Adrenal gland (tissue), 12 donors: ENCODE data around the gene POU2F3. TPM values are rescaled to one million over a fixed set of nuclear protein-coding genes. Genes with fewer than 3 reads are reported as not detected.

Experiments
- DNase-seq, 7 donors: peaks; one replicate each; pipeline ENCODE4 v3.0.0-alpha.2; 2019 to 2020
- H3K27ac ChIP-seq, 5 donors: fragments of 200-600 bp; sonication (generic) in 4 of 5; 1 replicate in 3 of 5; 2 replicates in 2 of 5; pipeline versions ENCODE4 v1.5.1 to v1.8.0; 2016 to 2020; ENCODE audit warnings: mild to moderate bottlenecking in 1 of 5
- H3K27me3 ChIP-seq: fragments of 200-600 bp; 2 replicates; pipeline ENCODE4 v1.8.0; 2021
- H3K36me3 ChIP-seq, 2 donors: fragments of 200-600 bp; replicated peaks in 1 of 2; 1 replicate in 1 of 2; 2 replicates in 1 of 2; pipeline versions ENCODE4 v1.5.1 to v1.8.0; 2018 to 2022
- H3K4me1 ChIP-seq, 2 donors: fragments of 200-600 bp; replicated peaks in 1 of 2; 1 replicate in 1 of 2; 2 replicates in 1 of 2; pipeline versions ENCODE4 v1.5.1 to v1.8.0; 2018 to 2021
- H3K4me3 ChIP-seq, 4 donors: fragments of 200-600 bp; sonication (generic) in 3 of 4; one replicate each; pipeline ENCODE4 v1.5.1; 2016 to 2018
- H3K9me3 ChIP-seq, 3 donors: fragments of 200-600 bp; sonication (generic) in 1 of 3; replicated peaks in 1 of 3; 1 replicate in 2 of 3; 2 replicates in 1 of 3; pipeline versions ENCODE4 v1.5.1 to v1.8.0; 2016 to 2021
- CTCF ChIP-seq, 6 experiments: fragments of 450-650 bp in 4 of 6; fragments of 200-600 bp in 2 of 6; sonication (generic) in 1 of 6; IDR thresholded peaks; 1 replicate in 5 of 6; 2 replicates in 1 of 6; pipeline versions ENCODE4 v1.5.1 to v1.8.0; 2016 to 2021; ENCODE audit warnings: antibody characterized with exemption in 6 of 6, mild to moderate bottlenecking in 2 of 6, moderate library complexity in 1 of 6
- POLR2A ChIP-seq, 2 donors: fragments of 450-650 bp; IDR thresholded peaks; one replicate each; pipeline ENCODE4 v1.6.1; 2017; ENCODE audit warnings: antibody characterized with exemption in 2 of 2, mild to moderate bottlenecking in 2 of 2, moderate library complexity in 1 of 2
- WGBS, 4 donors: extraction: QIAGEN DNeasy Blood & Tissue Kit in 2 of 4; methylation state at CpG; one replicate each; pipeline versions ENCODE4 v1.1.5 to v1.1.7; 2013 to 2017; 5-methylcytosine and 5-hydroxymethylcytosine counted together
- intact Hi-C, 2 donors: fragments of 100-400 bp; cut with DNase I; formaldehyde crosslinking; loops; one replicate each; pipeline versions ENCODE4 v1.14.1 to v1.15.0; 2022 to 2023
- polyA plus RNA-seq, 3 donors: library from polyadenylated mRNA; stranded (reverse); fragments of 200-250 nt in 2 of 3; fragments of 350-450 nt in 1 of 3; fragmentation: Illumina TruSeq in 1 of 3; extraction: RNeasy Lipid Tissue Mini Kit (QIAGEN cat#74804) in 1 of 3; gene quantifications; one replicate each; pipeline ENCODE4 v1.2.3, GENCODE V29; 2013 to 2014
- total RNA-seq, 9 donors: library from RNA; depleted of rRNA in 4 of 9; stranded (reverse); fragments of >200 nt in 4 of 9; fragments of 120-200 nt in 1 of 9; fragmentation: NEBNext Ultra II Directional in 1 of 9; extraction: Animal tissue kit (Norgen Biotek cat#: 25700) in 1 of 9; gene quantifications; one replicate each; pipeline versions ENCODE4 v1.1.0 to v1.2.4, GENCODE V29; 2013 to 2023
- donor health status: healthy with polysubstance abuse.
- donor health status: Bipolar disorder and iron deficiency.
- donor health status: DM: yes; HTN: yes; CAD: no.
- donor health status: DM: no; HTN: no; CAD: no.
- donor health status: DM: no; HTN: no; CAD: no.
- donor health status: DM: yes; HTN: yes; CAD: no.

Gene POU2F3
- total and polyA plus RNA-seq, 12 donors, result 0.07 to 1.4 (median 0.17) TPM; not detected in 3

DNA sequence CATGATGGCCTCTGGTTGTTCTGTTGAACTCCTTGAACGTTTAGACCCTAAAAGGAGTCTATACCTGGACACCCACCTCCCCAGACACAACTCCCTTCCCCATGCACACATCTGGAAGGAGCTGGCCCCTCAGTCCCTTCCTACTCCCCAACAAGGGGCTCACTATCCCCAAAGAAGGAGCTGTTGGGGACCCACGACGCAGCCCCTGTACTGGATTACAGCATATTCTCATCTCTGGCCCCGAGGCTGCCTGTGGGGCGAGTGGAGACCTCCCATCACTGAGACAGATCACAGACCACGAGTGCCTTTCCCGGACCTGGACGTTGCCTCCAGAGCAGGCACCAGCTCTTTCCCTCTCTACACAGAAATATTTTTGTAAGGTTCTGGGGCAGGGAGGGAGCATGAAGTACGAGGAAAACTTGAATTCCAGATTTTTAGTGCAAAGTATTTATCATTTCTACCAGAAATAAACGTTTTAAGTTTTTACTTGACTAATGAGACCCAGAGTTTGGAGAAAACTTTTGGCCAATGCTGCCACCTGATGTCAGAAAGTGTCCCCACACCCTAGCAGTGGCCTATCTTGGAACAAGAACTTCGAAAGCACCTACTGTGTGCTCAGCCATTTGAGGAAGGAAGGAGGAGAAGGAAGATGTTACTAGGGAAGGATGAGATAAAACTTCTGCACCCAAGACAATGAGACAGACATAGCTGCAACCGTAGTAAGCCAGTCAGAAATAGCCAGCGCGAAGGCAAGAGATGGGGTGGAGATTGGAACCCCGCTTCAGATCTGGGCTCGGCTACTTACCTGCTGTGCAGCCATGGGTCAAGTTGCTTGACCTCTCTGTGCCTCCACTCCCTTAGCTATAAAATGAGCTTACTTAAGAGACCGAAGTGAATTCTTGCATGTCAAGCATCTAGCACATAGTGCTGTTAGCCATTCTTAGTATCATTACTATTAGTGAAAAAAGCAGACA, 10.2 kb upstream of the POU2F3 start:
- Histone ChIP-seq H3K4me3 (no peak overlapping the region), H3K4me1 (peaks cover 7 to 11% of the 10 kb centered on the region in 2 donors), H3K27ac (no peak overlapping the region), H3K36me3 (no peaks in the 10 kb centered on the region), H3K9me3 (no peaks in the 10 kb centered on the region), H3K27me3 (no peaks in the 10 kb centered on the region)
- 58 to 61% (median 60%) methylated on average over 17 of the region's 17 CpGs for WGBS, 4 donors
- intact Hi-C loops, result loop anchor here (2.0 to 5.0 kb wide), 3 partner anchors 57 to 73 kb away; no protein-coding TSS in a partner anchor
- TF ChIP-seq POLR2A (IDR thresholded peaks at IDR 0.05) (no peak), CTCF (IDR thresholded peaks at IDR 0.05) (peak; percentile 32 to 76 (median 70))
- DNase-seq, result peak in 2 of 7 donors; percentile 36 to 64

- Histone ChIP-seq H3K27ac (no peak overlapping the region), H3K9me3 (no peaks in the 10 kb centered on the region), H3K4me3 (no peak overlapping the region), H3K27me3 (no peaks in the 10 kb centered on the region), H3K36me3 (no peaks in the 10 kb centered on the region), H3K4me1 (peaks cover 0 to 2% of the 10 kb centered on the region in 2 donors)
- 81 to 90% (median 85%) methylated on average over 4 to 5 of the region's 5 CpGs for WGBS, 4 donors
- no peak for DNase-seq
- no peak for TF ChIP-seq POLR2A (IDR thresholded peaks at IDR 0.05)
- TF ChIP-seq CTCF (IDR thresholded peaks at IDR 0.05), result no peak
- intact Hi-C loops, result loop anchor here (2.0 to 5.0 kb wide), 2 partner anchors 60 to 72 kb away; no protein-coding TSS in a partner anchor
These were observed 9.4 kb upstream of the POU2F3 start for GRCh38 chr11:120230433-120231071.

GRCh38 chr11:120231963-120232362, 8.0 kb upstream of the POU2F3 start:
- no peaks in the 10 kb centered on the region for H3K4me1 ChIP-seq
- H3K36me3 ChIP-seq, result no peaks in the 10 kb centered on the region
- H3K9me3 ChIP-seq, result no peaks in the 10 kb centered on the region
- H3K4me3 ChIP-seq, result no peak overlapping the region
- H3K27ac ChIP-seq, result no peak overlapping the region
- TF ChIP-seq POLR2A (IDR thresholded peaks at IDR 0.05) (no peak), CTCF (IDR thresholded peaks at IDR 0.05) (no peak)
- 39 to 60% (median 52%) methylated on average over 1 to 4 of the region's 4 CpGs; no CpG with 5 or more reads in 1 of the 4 donors for WGBS, 4 donors
- no peaks in the 10 kb centered on the region for H3K27me3 ChIP-seq
- intact Hi-C loops, result loop anchor here (2.0 to 5.0 kb wide), 2 partner anchors 61 to 70 kb away; no protein-coding TSS in a partner anchor
- DNase-seq, result no peak

DNA sequence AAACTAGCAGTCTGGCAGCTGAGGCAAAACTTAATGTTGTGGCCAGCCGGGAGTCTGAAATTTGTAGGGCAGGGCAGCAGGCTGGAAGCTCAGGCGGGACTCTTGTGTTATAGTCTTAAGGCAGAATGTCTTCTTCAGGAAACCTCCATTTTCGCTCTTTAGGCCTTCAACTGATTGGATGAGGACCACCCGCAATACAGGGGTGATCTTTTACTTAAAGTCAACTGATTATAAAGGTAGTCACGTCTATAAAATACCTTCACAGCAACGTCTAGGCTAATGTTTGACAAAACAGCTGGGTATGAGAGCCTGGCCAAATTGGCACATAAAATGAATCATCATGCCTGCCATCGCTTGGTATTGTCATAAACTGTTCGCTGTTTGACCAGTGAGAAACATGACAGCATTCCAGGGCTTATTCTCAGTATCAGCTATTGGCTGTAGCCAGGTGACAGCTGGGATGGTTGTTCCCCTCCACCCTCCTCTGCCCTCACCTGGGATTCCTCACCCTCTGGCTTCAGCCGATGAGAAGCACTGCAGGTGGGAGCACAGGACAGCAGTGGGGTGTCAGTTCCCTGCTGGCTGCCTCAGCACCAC, 6.6 kb upstream of the POU2F3 start:
- intact Hi-C loops, result loop anchor here in 1 of 2 donors (5.0 kb wide), 1 partner anchor 69 kb away; no protein-coding TSS in a partner anchor
- no peaks in the 10 kb centered on the region for H3K27me3 ChIP-seq
- WGBS, 4 donors, result 86 to 87% (median 86%) methylated on average over 6 to 9 of the region's 9 CpGs
- H3K36me3 ChIP-seq, result no peaks in the 10 kb centered on the region
- H3K4me3 ChIP-seq, result no peak overlapping the region
- no peaks in the 10 kb centered on the region for H3K9me3 ChIP-seq
- no peak for DNase-seq
- no peaks in the 10 kb centered on the region for H3K4me1 ChIP-seq
- TF ChIP-seq CTCF (IDR thresholded peaks at IDR 0.05), result no peak
- TF ChIP-seq POLR2A (IDR thresholded peaks at IDR 0.05), result no peak
- no peak overlapping the region for H3K27ac ChIP-seq
